Measurements from ENCODE around the gene ANKFY1.
"Not testable (repeated sequence)": the region's sequence is repeated elsewhere in the genome, so short reads cannot be mapped to it uniquely, and the experiment has no call there.

- TF ChIP-seq, protein P1, sequence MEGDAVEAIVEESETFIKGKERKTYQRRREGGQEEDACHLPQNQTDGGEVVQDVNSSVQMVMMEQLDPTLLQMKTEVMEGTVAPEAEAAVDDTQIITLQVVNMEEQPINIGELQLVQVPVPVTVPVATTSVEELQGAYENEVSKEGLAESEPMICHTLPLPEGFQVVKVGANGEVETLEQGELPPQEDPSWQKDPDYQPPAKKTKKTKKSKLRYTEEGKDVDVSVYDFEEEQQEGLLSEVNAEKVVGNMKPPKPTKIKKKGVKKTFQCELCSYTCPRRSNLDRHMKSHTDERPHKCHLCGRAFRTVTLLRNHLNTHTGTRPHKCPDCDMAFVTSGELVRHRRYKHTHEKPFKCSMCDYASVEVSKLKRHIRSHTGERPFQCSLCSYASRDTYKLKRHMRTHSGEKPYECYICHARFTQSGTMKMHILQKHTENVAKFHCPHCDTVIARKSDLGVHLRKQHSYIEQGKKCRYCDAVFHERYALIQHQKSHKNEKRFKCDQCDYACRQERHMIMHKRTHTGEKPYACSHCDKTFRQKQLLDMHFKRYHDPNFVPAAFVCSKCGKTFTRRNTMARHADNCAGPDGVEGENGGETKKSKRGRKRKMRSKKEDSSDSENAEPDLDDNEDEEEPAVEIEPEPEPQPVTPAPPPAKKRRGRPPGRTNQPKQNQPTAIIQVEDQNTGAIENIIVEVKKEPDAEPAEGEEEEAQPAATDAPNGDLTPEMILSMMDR (IDR thresholded peaks at IDR 0.05 in 4 of 5, conservative IDR thresholded peaks at IDR 0.05 in 1 of 5), result not testable (repeated sequence)
- not testable (repeated sequence) for TF ChIP-seq POLR2A (IDR thresholded peaks at IDR 0.05)
Observed at GRCh38 chr17:4255271-4255670, 8.5 kb downstream of the ANKFY1 start.

Data from gastrocnemius medialis (tissue), 4 donors.